Mucosa of rectum (tissue), 2 donors: ENCODE data around the gene NR6A1.

Source experiments
- H3K27ac ChIP-seq, 2 donors: one replicate each; pipeline ENCODE4 v1.7.0; 2013; ENCODE audit warnings: inconsistent platforms in 2 of 2, low read depth in 2 of 2, low read length in 2 of 2
- H3K27me3 ChIP-seq, 2 donors: one replicate each; pipeline ENCODE4 v1.7.0; 2013; ENCODE audit warnings: low read length in 2 of 2; ENCODE audit not compliant: control insufficient read depth in 2 of 2, insufficient read depth in 2 of 2
- H3K36me3 ChIP-seq, 2 donors: one replicate each; pipeline ENCODE4 v1.7.0; 2013; ENCODE audit warnings: low read length in 2 of 2; ENCODE audit not compliant: control insufficient read depth in 2 of 2, insufficient read depth in 2 of 2
- H3K4me1 ChIP-seq, 2 donors: one replicate each; pipeline ENCODE4 v1.7.0; 2013; ENCODE audit warnings: low read length in 2 of 2, mild to moderate bottlenecking in 1 of 2; ENCODE audit not compliant: control insufficient read depth in 2 of 2, insufficient read depth in 2 of 2
- H3K4me3 ChIP-seq, 2 donors: one replicate each; pipeline ENCODE4 v1.7.0; 2013; ENCODE audit warnings: low read length in 2 of 2
- H3K9ac ChIP-seq, 2 donors: one replicate each; pipeline ENCODE4 v1.7.0; 2013; ENCODE audit warnings: low read length in 2 of 2, low read depth in 1 of 2, mild to moderate bottlenecking in 1 of 2
- H3K9me3 ChIP-seq, 2 donors: one replicate each; pipeline ENCODE4 v1.7.0; 2013; ENCODE audit warnings: low read length in 2 of 2; ENCODE audit not compliant: control insufficient read depth in 2 of 2
- donor health status: healthy.
- donor health status: Normal muscosa, but diverticular disease.

The NR6A1 gene

GRCh38 chr9:124809211-124809610 lies 38.1 kb upstream of the NR6A1 start:
- no peak overlapping the region for H3K27ac ChIP-seq

GRCh38 chr9:124808246-124808956 lies 37.3 kb upstream of the NR6A1 start:
- Histone ChIP-seq H3K27ac (no peak overlapping the region), H3K27me3 (no peaks in the 10 kb centered on the region), H3K9ac (no peak overlapping the region), H3K36me3 (no peaks in the 10 kb centered on the region), H3K4me1 (no peaks in the 10 kb centered on the region), H3K4me3 (no peak overlapping the region), H3K9me3 (no peaks in the 10 kb centered on the region)

More at GRCh38 chr9:124809211-124809610, 38.1 kb upstream of the NR6A1 start:
- Histone ChIP-seq H3K36me3 (no peaks in the 10 kb centered on the region), H3K9ac (no peak overlapping the region), H3K4me1 (no peaks in the 10 kb centered on the region), H3K9me3 (no peaks in the 10 kb centered on the region), H3K27me3 (no peaks in the 10 kb centered on the region), H3K4me3 (no peak overlapping the region)

- no peaks in the 10 kb centered on the region for H3K9me3 ChIP-seq
- peaks cover 2% of the 10 kb centered on the region in 2 donors for H3K4me1 ChIP-seq
- no peaks in the 10 kb centered on the region for H3K36me3 ChIP-seq
- H3K27ac ChIP-seq: no peak overlapping the region
- H3K27me3 ChIP-seq: no peaks in the 10 kb centered on the region
- H3K4me3 ChIP-seq: no peak overlapping the region
- H3K9ac ChIP-seq: no peak overlapping the region
These were observed 34.1 kb upstream of the NR6A1 start for GRCh38 chr9:124805186-124805585.

DNA sequence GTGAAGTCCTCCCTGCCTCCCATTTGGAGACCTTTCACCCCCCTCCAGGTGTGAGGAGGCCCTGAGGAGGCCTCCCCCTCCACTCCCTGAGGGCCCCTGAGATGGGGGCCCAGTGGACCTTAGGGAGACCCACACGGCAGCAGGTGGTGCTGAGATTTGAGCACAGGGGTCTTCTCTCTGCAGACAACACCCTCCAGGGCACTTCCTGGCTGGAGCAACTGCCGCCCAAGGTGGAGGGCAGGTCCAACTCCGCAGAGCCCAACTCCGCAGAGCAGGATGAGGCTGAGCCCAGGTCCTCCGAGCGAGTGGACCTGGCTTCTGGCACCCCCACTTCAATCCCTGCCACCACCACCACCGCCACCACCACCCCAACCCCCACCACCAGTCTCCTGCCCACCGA lies 32.8 kb upstream of the NR6A1 start:
- no peaks in the 10 kb centered on the region for H3K9me3 ChIP-seq
- H3K9ac ChIP-seq: no peak overlapping the region
- H3K27ac ChIP-seq: no peak overlapping the region
- H3K4me1 ChIP-seq: peaks cover 2% of the 10 kb centered on the region in 2 donors
- H3K27me3 ChIP-seq: no peaks in the 10 kb centered on the region
- H3K36me3 ChIP-seq: no peaks in the 10 kb centered on the region
- H3K4me3 ChIP-seq: no peak overlapping the region

DNA sequence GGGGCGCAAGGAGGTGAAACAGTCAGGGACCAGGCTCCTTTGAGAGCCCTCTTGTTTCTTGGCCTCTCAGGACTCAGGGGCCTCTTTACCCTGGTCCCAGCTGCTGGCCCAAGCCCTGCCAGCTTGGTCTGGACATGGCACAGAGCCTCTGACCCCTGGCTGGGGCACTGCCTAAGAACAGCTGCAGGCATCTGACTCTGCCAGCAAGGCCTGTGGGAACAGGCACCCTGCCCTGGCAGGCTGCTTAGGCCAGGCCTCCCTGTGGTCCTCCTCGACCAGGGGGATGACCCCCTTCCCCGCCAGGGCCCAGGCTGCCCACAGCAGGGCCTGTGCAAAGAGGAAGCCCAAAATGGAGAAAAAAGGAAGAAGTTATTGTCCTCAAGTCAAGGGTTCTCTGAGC lies 31.3 kb upstream of the NR6A1 start:
- no peaks in the 10 kb centered on the region for H3K27me3 ChIP-seq
- no peaks in the 10 kb centered on the region for H3K9me3 ChIP-seq
- no peak overlapping the region for H3K4me3 ChIP-seq
- H3K9ac ChIP-seq: no peak overlapping the region
- no peaks in the 10 kb centered on the region for H3K36me3 ChIP-seq
- H3K4me1 ChIP-seq: peaks cover 2% of the 10 kb centered on the region in 2 donors
- no peak overlapping the region for H3K27ac ChIP-seq

DNA sequence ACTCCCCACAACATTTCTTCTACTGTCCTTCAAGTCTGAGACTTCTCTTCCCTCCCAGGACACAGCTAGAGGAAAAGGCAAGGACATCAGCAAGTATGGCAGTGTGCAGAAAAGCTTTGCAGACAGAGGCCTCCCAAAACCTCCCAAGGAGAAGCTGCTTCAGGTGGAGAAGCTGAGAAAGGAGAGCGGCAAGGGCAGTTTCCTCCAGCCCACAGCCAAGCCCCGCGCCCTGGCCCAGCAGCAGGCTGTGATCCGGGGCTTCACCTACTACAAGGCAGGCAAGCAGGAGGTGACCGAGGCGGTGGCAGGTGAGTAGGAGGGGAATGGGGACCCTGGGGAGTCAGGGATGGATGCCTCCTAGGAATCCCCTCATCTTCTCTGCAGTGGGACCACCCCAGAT lies 30.2 kb upstream of the NR6A1 start:
- Histone ChIP-seq H3K4me3 (no peak overlapping the region), H3K27me3 (no peaks in the 10 kb centered on the region), H3K9me3 (no peaks in the 10 kb centered on the region), H3K36me3 (no peaks in the 10 kb centered on the region), H3K9ac (no peak overlapping the region), H3K27ac (no peak overlapping the region), H3K4me1 (peaks cover 2% of the 10 kb centered on the region in 2 donors)

GRCh38 chr9:124800306-124801259 lies 29.5 kb upstream of the NR6A1 start:
- H3K36me3 ChIP-seq: no peaks in the 10 kb centered on the region
- H3K27me3 ChIP-seq: no peaks in the 10 kb centered on the region
- H3K4me3 ChIP-seq: peak overlapping the region in 1 of 2 donors; percentile 26
- H3K27ac ChIP-seq: peak overlapping the region; percentile 16 to 34
- no peak overlapping the region for H3K9ac ChIP-seq
- peaks cover 2% of the 10 kb centered on the region in 2 donors for H3K4me1 ChIP-seq
- no peaks in the 10 kb centered on the region for H3K9me3 ChIP-seq

DNA sequence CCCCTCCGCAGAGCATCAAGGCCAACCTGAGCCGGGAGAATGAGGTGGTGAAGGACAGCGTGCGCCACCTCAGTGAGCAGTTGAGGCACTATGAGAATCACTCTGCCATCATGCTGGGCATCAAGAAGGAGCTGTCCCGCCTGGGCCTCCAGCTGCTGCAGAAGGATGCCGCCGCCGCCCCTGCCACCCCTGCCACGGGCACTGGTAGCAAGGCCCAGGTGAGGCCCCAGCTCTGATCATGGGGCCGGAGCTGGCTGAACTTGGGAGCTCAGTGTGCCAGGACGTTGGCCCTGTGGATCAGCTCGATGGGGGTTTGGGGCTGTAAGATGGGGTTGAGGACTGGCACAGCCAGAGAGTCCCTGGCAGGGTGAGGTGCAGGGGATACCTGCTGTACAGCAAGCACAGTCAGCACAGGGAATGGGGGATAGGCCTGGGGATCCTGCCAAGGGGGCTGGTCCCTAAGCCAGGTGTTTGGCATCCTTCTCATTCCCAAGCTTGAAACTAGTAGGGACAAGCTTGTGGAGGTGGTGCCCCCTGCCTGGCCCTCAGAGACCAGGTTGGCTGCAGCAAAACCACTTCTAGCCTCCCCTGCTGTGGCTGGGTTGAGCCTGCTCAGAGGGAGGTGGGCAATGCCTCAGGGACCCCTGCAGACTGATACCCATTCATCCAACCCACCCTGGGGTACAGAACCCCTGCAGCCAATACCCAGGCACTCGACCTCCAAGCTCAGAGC lies 28.3 kb upstream of the NR6A1 start:
- Histone ChIP-seq H3K36me3 (no peaks in the 10 kb centered on the region), H3K9ac (no peak overlapping the region), H3K27me3 (no peaks in the 10 kb centered on the region), H3K27ac (no peak overlapping the region), H3K4me3 (no peak overlapping the region), H3K9me3 (no peaks in the 10 kb centered on the region), H3K4me1 (peaks cover 2 to 4% of the 10 kb centered on the region in 2 donors)

- Histone ChIP-seq H3K4me3 (no peak overlapping the region), H3K27ac (no peak overlapping the region), H3K27me3 (no peaks in the 10 kb centered on the region), H3K4me1 (peaks cover 2 to 4% of the 10 kb centered on the region in 2 donors), H3K36me3 (no peaks in the 10 kb centered on the region), H3K9ac (no peak overlapping the region), H3K9me3 (no peaks in the 10 kb centered on the region)
These were observed 26.4 kb upstream of the NR6A1 start for GRCh38 chr9:124797343-124798103.
